H1 (cell line): ENCODE data around the gene ESD. TPM values are rescaled to one million over a fixed set of nuclear protein-coding genes. Genes with fewer than 3 reads are reported as not detected.

Experiments used
- CTCF ChIA-PET: fragments of 300-600 bp; sonication (Branson Sonifier 250); formaldehyde crosslinking; loops from one replicate; lab custom pipeline; 2021; ENCODE audit not compliant: partially characterized antibody; lab: Charles Lee
- POLR2A ChIA-PET: fragments of 300-600 bp; sonication (Branson Sonifier 250); formaldehyde crosslinking; loops from one replicate; lab custom pipeline; 2021; ENCODE audit warnings: inconsistent platforms; ENCODE audit not compliant: partially characterized antibody; lab: Charles Lee
- DNase-seq, 2 experiments: peaks; one replicate each; pipeline versions ENCODE4 v3.0.0 to v3.0.0-alpha.2; 2010 to 2022; ENCODE audit warnings: low spot score in 2 of 2, low read depth in 1 of 2, mixed read lengths in 1 of 2
- FAIRE-seq: peaks from 2 replicates; lab custom pipeline; 2011; peaks lifted over from hg19 to GRCh38; lab: Jason Lieb, UNC
- H2AFZ ChIP-seq: 2 replicates; pipeline ENCODE4 v1.8.1; 2012; ENCODE audit warnings: low read length, inconsistent platforms
- H2AK5ac ChIP-seq: 2 replicates; pipeline ENCODE4 v1.6.1; 2013; ENCODE audit warnings: low read depth, low read length
- H2BK120ac ChIP-seq: replicated peaks from 2 replicates; pipeline ENCODE3; 2013; ENCODE audit warnings: low read depth, low read length, inconsistent platforms
- H2BK12ac ChIP-seq: 2 replicates; pipeline ENCODE4 v1.6.1; 2013; ENCODE audit warnings: low read depth, low read length
- H2BK15ac ChIP-seq: 2 replicates; pipeline ENCODE4 v1.6.1; 2013; ENCODE audit warnings: low read length
- H2BK20ac ChIP-seq: 2 replicates; pipeline ENCODE4 v1.6.1; 2013; ENCODE audit warnings: low read length
- H2BK5ac ChIP-seq: 2 replicates; pipeline ENCODE4 v1.6.1; 2013; ENCODE audit warnings: low read depth, low read length
- H3K14ac ChIP-seq: 2 replicates; pipeline ENCODE4 v1.6.1; 2013; ENCODE audit warnings: inconsistent platforms; ENCODE audit not compliant: insufficient read length
- H3K18ac ChIP-seq: 2 replicates; pipeline ENCODE4 v1.6.1; 2013; ENCODE audit warnings: low read length; ENCODE audit errors: extremely low read depth
- H3K23ac ChIP-seq: 2 replicates; pipeline ENCODE4 v1.6.1; 2013; ENCODE audit warnings: inconsistent platforms; ENCODE audit not compliant: insufficient read length
- H3K23me2 ChIP-seq: 2 replicates; pipeline ENCODE4 v1.6.1; 2013; ENCODE audit warnings: low read depth, low read length
- H3K27ac ChIP-seq: 2 replicates; pipeline ENCODE4 v1.6.1; 2011; ENCODE audit warnings: low read depth, low read length, inconsistent platforms
- H3K27me3 ChIP-seq, 4 experiments: replicated peaks in 1 of 4; 1 replicate in 1 of 4; 2 replicates in 3 of 4; pipeline versions ENCODE4 v1.6.1 to v1.8.1; 2011 to 2013; ENCODE audit warnings: low read length in 3 of 4, mild to moderate bottlenecking in 3 of 4, inconsistent platforms in 2 of 4, mixed read lengths in 2 of 4, moderate library complexity in 1 of 4; ENCODE audit not compliant: control insufficient read depth in 3 of 4, insufficient read depth in 3 of 4; ENCODE audit errors: extremely low read depth in 1 of 4
- H3K36me3 ChIP-seq, 4 experiments: 2 replicates each; pipeline versions ENCODE4 v1.6.1 to v1.8.1; 2011 to 2013; ENCODE audit warnings: mild to moderate bottlenecking in 4 of 4, low read length in 3 of 4, moderate library complexity in 2 of 4, control low read depth in 1 of 4, inconsistent platforms in 1 of 4; ENCODE audit not compliant: insufficient read depth in 4 of 4, control insufficient read depth in 2 of 4
- H3K4ac ChIP-seq: replicated peaks from 2 replicates; pipeline ENCODE3; 2013; ENCODE audit warnings: low read length, low read depth, mixed read lengths, inconsistent platforms; ENCODE audit not compliant: insufficient read length
- H3K4me1 ChIP-seq, 4 experiments: replicated peaks in 1 of 4; 1 replicate in 1 of 4; 2 replicates in 3 of 4; pipeline versions ENCODE4 v1.6.1 to v1.8.1; 2011 to 2013; ENCODE audit warnings: low read length in 3 of 4, inconsistent platforms in 2 of 4, mixed read lengths in 1 of 4; ENCODE audit not compliant: insufficient read depth in 4 of 4, control insufficient read depth in 3 of 4
- H3K4me2 ChIP-seq, 2 experiments: 2 replicates each; pipeline versions ENCODE4 v1.6.1 to v1.8.1; 2011 to 2013; ENCODE audit warnings: low read depth in 2 of 2, low read length in 2 of 2, control low read depth in 1 of 2, inconsistent platforms in 1 of 2, mild to moderate bottlenecking in 1 of 2; ENCODE audit not compliant: insufficient read depth in 1 of 2
- H3K4me3 ChIP-seq, 4 experiments: fragments of 200-600, 300-600 bp in 1 of 4; sonication (generic), shearing (Covaris generic), sonication (Bioruptor Twin) in 1 of 4; 2 replicates each; pipeline versions ENCODE4 v1.5.1 to v1.8.1; 2011 to 2016; ENCODE audit warnings: low read length in 4 of 4, low read depth in 3 of 4, control low read depth in 2 of 4, inconsistent platforms in 2 of 4, mild to moderate bottlenecking in 2 of 4, mixed read lengths in 1 of 4, moderate library complexity in 1 of 4; ENCODE audit not compliant: insufficient read depth in 2 of 4; ENCODE audit errors: extremely low read depth in 1 of 4
- H3K56ac ChIP-seq: replicated peaks from 2 replicates; pipeline ENCODE3; 2013; ENCODE audit warnings: low read depth, mild to moderate bottlenecking, mixed read lengths, low read length, inconsistent platforms; ENCODE audit not compliant: insufficient read length
- H3K79me1 ChIP-seq: 2 replicates; pipeline ENCODE4 v1.6.1; 2013; ENCODE audit warnings: low read depth, low read length, control low read depth
- H3K79me2 ChIP-seq, 2 experiments: 2 replicates each; pipeline versions ENCODE4 v1.6.1 to v1.8.1; 2012 to 2013; ENCODE audit warnings: low read length in 2 of 2, mild to moderate bottlenecking in 2 of 2, inconsistent platforms in 1 of 2; ENCODE audit not compliant: insufficient read depth in 2 of 2, control insufficient read depth in 1 of 2
- H3K9ac ChIP-seq, 4 experiments: replicated peaks in 1 of 4; 1 replicate in 1 of 4; 2 replicates in 3 of 4; pipeline versions ENCODE4 v1.6.1 to v1.8.1; 2011 to 2013; ENCODE audit warnings: low read depth in 3 of 4, low read length in 3 of 4, control low read depth in 2 of 4, mild to moderate bottlenecking in 2 of 4, moderate library complexity in 2 of 4, inconsistent platforms in 1 of 4; ENCODE audit errors: extremely low read depth in 1 of 4
- H3K9me3 ChIP-seq, 2 experiments: 2 replicates each; pipeline versions ENCODE4 v1.6.1 to v1.8.1; 2012 to 2013; ENCODE audit warnings: mild to moderate bottlenecking in 2 of 2, moderate library complexity in 2 of 2, control low read depth in 1 of 2, inconsistent platforms in 1 of 2, low read depth in 1 of 2, low read length in 1 of 2, mixed read lengths in 1 of 2; ENCODE audit not compliant: insufficient read depth in 2 of 2
- H4K20me1 ChIP-seq, 2 experiments: replicated peaks in 1 of 2; 2 replicates each; pipeline versions ENCODE3 to v1.8.1; 2011 to 2013; ENCODE audit warnings: inconsistent platforms in 2 of 2, low read length in 2 of 2, mild to moderate bottlenecking in 1 of 2; ENCODE audit not compliant: insufficient read depth in 2 of 2, control insufficient read depth in 1 of 2
- H4K5ac ChIP-seq: 2 replicates; pipeline ENCODE4 v1.6.1; 2013; ENCODE audit warnings: low read length, low read depth, mixed read lengths, inconsistent platforms; ENCODE audit not compliant: insufficient read length
- H4K8ac ChIP-seq: 2 replicates; pipeline ENCODE4 v1.8.0; 2013; ENCODE audit warnings: mild to moderate bottlenecking, moderate library complexity, low read length, inconsistent platforms; ENCODE audit not compliant: insufficient read depth; ENCODE audit errors: extremely low read depth
- H4K91ac ChIP-seq: replicated peaks from 2 replicates; pipeline ENCODE3; 2013; ENCODE audit warnings: low read length, mixed read lengths, inconsistent platforms; ENCODE audit not compliant: insufficient read length
- CBX5 ChIP-seq: fragments of 300-800, 300-1000 bp; sonication (generic); IDR thresholded peaks from 2 replicates; pipeline ENCODE4 v1.7.1; 2016; ENCODE audit warnings: antibody characterized with exemption, low read length, low read depth
- CBX8 ChIP-seq: fragments of 300-800, 300-1000 bp; sonication (generic); IDR thresholded peaks from 2 replicates; pipeline ENCODE4 v1.7.1; 2016; ENCODE audit warnings: low read depth, low read length, borderline replicate concordance
- EZH2 ChIP-seq: fragments of 200-600 bp; sonication (generic); IDR thresholded peaks from 2 replicates; pipeline ENCODE4 v1.7.1; 2012; ENCODE audit warnings: low read depth, mild to moderate bottlenecking, moderate library complexity, low read length, inconsistent platforms; ENCODE audit not compliant: severe bottlenecking
- KDM4A ChIP-seq: IDR thresholded peaks from one replicate; pipeline ENCODE4 v1.7.1; 2012; ENCODE audit warnings: low read depth, mild to moderate bottlenecking, moderate library complexity, low read length, inconsistent platforms; ENCODE audit not compliant: severe bottlenecking
- MAFK ChIP-seq: IDR thresholded peaks from 2 replicates; pipeline ENCODE4 v1.6.1; 2012; ENCODE audit warnings: low read depth, mild to moderate bottlenecking, improper control_type of control experiment, low read length
- NANOG ChIP-seq: IDR thresholded peaks from 2 replicates; pipeline ENCODE4 v1.6.1; 2011; ENCODE audit warnings: low read length, low read depth, mild to moderate bottlenecking, inconsistent platforms; ENCODE audit not compliant: insufficient read depth, poor library complexity, severe bottlenecking
- NRF1 ChIP-seq: IDR thresholded peaks from 2 replicates; pipeline ENCODE4 v1.6.1; 2011; ENCODE audit warnings: mild to moderate bottlenecking, low read depth, low read length, improper control_type of control experiment
- PHF8 ChIP-seq: fragments of 200-600 bp; sonication (generic); conservative IDR thresholded peaks from 2 replicates; pipeline ENCODE4 v1.7.1; 2012; ENCODE audit warnings: low read depth, mild to moderate bottlenecking, inconsistent platforms, low read length, moderate library complexity
- RNF2 ChIP-seq: fragments of 200-900, 300-1000 bp; sonication (generic); IDR thresholded peaks from 2 replicates; pipeline ENCODE4 v1.7.1; 2016; ENCODE audit warnings: borderline replicate concordance, low read depth, mild to moderate bottlenecking, antibody characterized with exemption, low read length; ENCODE audit not compliant: poor library complexity, severe bottlenecking; ENCODE audit errors: missing control alignments
- SAP30 ChIP-seq: fragments of 300-600 bp; sonication (generic); IDR thresholded peaks from 2 replicates; pipeline ENCODE4 v1.7.1; 2012; ENCODE audit warnings: low read length, moderate library complexity, mild to moderate bottlenecking, inconsistent platforms; ENCODE audit not compliant: insufficient read depth, insufficient replicate concordance
- SIX5 ChIP-seq: IDR thresholded peaks from 2 replicates; pipeline ENCODE4 v1.6.1; 2011; ENCODE audit warnings: mild to moderate bottlenecking, low read depth, low read length
- SUZ12 ChIP-seq: fragments of 200-600 bp; sonication (generic); IDR thresholded peaks from 2 replicates; pipeline ENCODE4 v1.6.1; 2012; ENCODE audit warnings: mild to moderate bottlenecking, inconsistent platforms, low read length, moderate library complexity, mixed read lengths
- TAF7 ChIP-seq: optimal IDR thresholded peaks from 2 replicates; pipeline ENCODE3; 2011; ENCODE audit warnings: low read depth, mild to moderate bottlenecking, inconsistent platforms, low read length, moderate library complexity, borderline replicate concordance
- WGBS, 2 experiments: shearing (Covaris generic) in 1 of 2; methylation state at CpG; one replicate each; pipeline versions ENCODE4 v1.1.6 to v1.1.7; 2013 to 2015; ENCODE audit warnings: low lambda C conversion rate in 2 of 2, mixed read lengths in 2 of 2, inconsistent platforms in 1 of 2, low coverage in 1 of 2, missing lambda C conversion rate in 1 of 2; ENCODE audit not compliant: insufficient replicate concordance in 2 of 2, insufficient coverage in 1 of 2, insufficient read length in 1 of 2; ENCODE audit errors: extremely low coverage in 1 of 2, missing lambda C conversion rate in 1 of 2; 5-methylcytosine and 5-hydroxymethylcytosine counted together
- polyA plus RNA-seq, 7 experiments: library from polyadenylated mRNA; depleted of rRNA in 3 of 7; stranded (reverse) in 5 of 7; unstranded in 2 of 7; fragments of >200 nt in 5 of 7; fragments of 200-250 nt in 2 of 7; gene quantifications; 1 replicate in 5 of 7; 2 replicates in 1 of 7; 4 replicates in 1 of 7; pipeline versions ENCODE4 v1.2.1 to v1.2.3, GENCODE V29; 2011 to 2013; ENCODE audit warnings: missing spikeins in 2 of 7, mixed read lengths in 2 of 7
- total RNA-seq: library from RNA; stranded (reverse); fragmentation: NEBNext Ultra II Directional; extraction: Animal tissue kit (Norgen Biotek cat#: 25700); gene quantifications from 2 replicates; pipeline ENCODE4 v1.2.1, GENCODE V29; 2021

ESD gene
- total and polyA plus RNA-seq, 2 of the 8 experiments (the other 6 are each of a cell fraction or from before 2014, with no cell fraction given): 40.3 to 55.8 TPM

DNA sequence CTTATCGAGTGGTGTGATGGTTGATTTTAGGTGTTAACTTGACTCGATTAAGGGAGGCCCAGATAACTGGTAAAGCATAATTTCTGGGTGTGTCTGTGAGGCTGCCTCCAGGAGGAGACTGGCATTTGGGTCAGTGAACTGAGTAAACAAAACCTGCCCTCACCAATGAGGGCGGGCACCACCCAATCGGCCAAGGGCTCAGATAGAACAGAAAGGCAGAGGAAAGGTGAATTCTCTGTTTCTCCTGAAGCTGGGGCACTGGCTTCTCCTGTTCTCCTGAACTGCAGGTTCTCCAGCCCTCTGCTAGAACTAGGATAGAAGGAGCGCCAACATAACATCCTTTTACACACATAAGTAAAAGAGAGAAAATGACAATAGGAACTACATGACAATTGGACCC, 35.1 kb downstream of the ESD start:
- CTCF ChIA-PET: no interaction called here
- H4K8ac ChIP-seq: no peak overlapping the region
- FAIRE-seq (no peak), DNase-seq (no peak)
- H2AFZ ChIP-seq: no peak overlapping the region
- no peak overlapping the region for H3K4me2 ChIP-seq
- no peak overlapping the region for H2BK15ac ChIP-seq
- H4K20me1 ChIP-seq: no peaks in the 10 kb centered on the region
- 91% methylated on average over 5 of the region's 5 CpGs; no CpG with 5 or more reads in 1 of the 2 experiments for WGBS, 2 experiments
- H4K5ac ChIP-seq: no peak overlapping the region
- no peak overlapping the region for H2BK5ac ChIP-seq
- no peaks in the 10 kb centered on the region for H3K79me2 ChIP-seq
- no peak overlapping the region for H3K56ac ChIP-seq
- no peak overlapping the region for H3K4ac ChIP-seq
- no peaks in the 10 kb centered on the region for H3K27me3 ChIP-seq
- H3K9me3 ChIP-seq: no peaks in the 10 kb centered on the region
- no peaks in the 10 kb centered on the region; the same call in 1 of the 2 replicates for H3K23me2 ChIP-seq
- H4K91ac ChIP-seq: no peak overlapping the region
- H2BK20ac ChIP-seq: no peak overlapping the region
- no peaks in the 10 kb centered on the region for H3K4me1 ChIP-seq
- H2BK120ac ChIP-seq: no peak overlapping the region
- POLR2A ChIA-PET: no interaction called here
- no peak overlapping the region for H3K18ac ChIP-seq
- no peak overlapping the region for H2BK12ac ChIP-seq
- H2AK5ac ChIP-seq: no peak overlapping the region
- H3K36me3 ChIP-seq: no peaks in the 10 kb centered on the region
- H3K79me1 ChIP-seq: no peaks in the 10 kb centered on the region
- H3K4me3 ChIP-seq: no peak overlapping the region
- no peak overlapping the region for H3K14ac ChIP-seq
- no peak overlapping the region for H3K9ac ChIP-seq
- no peak overlapping the region for H3K23ac ChIP-seq
- H3K27ac ChIP-seq: no peak overlapping the region
- TF ChIP-seq NANOG: no peak
- TF ChIP-seq EZH2: no peak
- no peak for TF ChIP-seq SAP30
- TF ChIP-seq TAF7: no peak
- no peak for TF ChIP-seq MAFK
- no peak for TF ChIP-seq SUZ12
- TF ChIP-seq PHF8: no peak
- TF ChIP-seq NRF1: no peak
- no peak for TF ChIP-seq CBX5
- TF ChIP-seq KDM4A: no peak
- TF ChIP-seq SIX5: no peak
- no peak for TF ChIP-seq CBX8
- no peak for TF ChIP-seq RNF2
